Transverse colon (tissue), 4 donors: ENCODE measurements around the gene PRKCB.

Experiments
- CTCF ChIP-seq, 5 experiments: fragments of 200-600 bp in 3 of 5; fragments of 450-650 bp in 2 of 5; sonication (generic) in 3 of 5; IDR thresholded peaks; 1 replicate in 2 of 5; 2 replicates in 3 of 5; pipeline ENCODE4 v1.5.1; 2016 to 2017; ENCODE audit warnings: antibody characterized with exemption in 5 of 5, inconsistent platforms in 3 of 5, mild to moderate bottlenecking in 2 of 5, moderate library complexity in 1 of 5
- EP300 ChIP-seq: sonication (generic); formaldehyde crosslinking; IDR thresholded peaks from one replicate; pipeline ENCODE4 v1.6.1; 2017; ENCODE audit warnings: antibody characterized with exemption, low read depth
- POLR2A ChIP-seq: fragments of 450-650 bp; IDR thresholded peaks from one replicate; pipeline ENCODE4 v1.6.1; 2016; ENCODE audit warnings: antibody characterized with exemption, mild to moderate bottlenecking, moderate library complexity
- POLR2AphosphoS5 ChIP-seq, 3 donors: sonication (generic); formaldehyde crosslinking; IDR thresholded peaks; one replicate each; pipeline ENCODE4 v1.6.1; 2016; ENCODE audit warnings: antibody characterized with exemption in 3 of 3

GRCh38 chr16:24102209-24102660 is 266.5 kb downstream of the PRKCB start:
- TF ChIP-seq CTCF (IDR thresholded peaks at IDR 0.05) = no peak
- no peak for TF ChIP-seq POLR2A
- no peak for TF ChIP-seq POLR2AphosphoS5 (IDR thresholded peaks at IDR 0.05)
- no peak for TF ChIP-seq EP300
